ENCODE data around the gene KLHDC3.

Gene KLHDC3

DNA sequence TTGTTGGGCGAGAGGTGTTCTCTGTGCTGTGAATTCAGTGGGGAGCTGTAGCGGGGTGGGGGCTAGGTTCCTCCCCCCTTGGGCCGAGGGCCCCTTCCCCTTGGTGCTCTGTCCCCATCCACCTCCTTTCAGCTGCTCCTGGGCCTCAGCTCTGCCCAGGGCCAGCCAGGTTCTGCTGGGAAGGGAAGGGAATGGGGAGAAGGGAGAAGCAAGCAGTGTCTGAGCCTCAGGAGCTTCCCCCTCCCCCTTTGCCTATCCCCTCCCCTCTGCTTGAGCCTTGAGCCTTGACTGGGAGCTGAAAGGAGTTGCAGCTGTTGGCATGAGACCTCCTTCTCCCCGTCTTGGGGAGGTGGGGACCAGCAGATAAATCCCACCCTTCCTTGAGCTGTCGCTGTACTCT lies 6.8 kb downstream of the KLHDC3 start:
- no peak for DNase-seq
- Histone ChIP-seq H3K9me3 (ENCODE audit: control extremely low read depth in 1 of 5, control insufficient read depth in 4 of 5, insufficient read depth in 2 of 5, low read depth in 1 of 5, low read length in 4 of 5) (no peaks in the 10 kb centered on the region), H3K36me3 (ENCODE audit: control insufficient read depth in 4 of 4, insufficient read depth in 4 of 4, low read length in 3 of 4) (peaks cover 4 to 53% (median 37%) of the 10 kb centered on the region in 4 experiments), H3K27me3 (replicated peaks in 2 of 5; ENCODE audit: control insufficient read depth in 4 of 5, insufficient read depth in 5 of 5, low read length in 4 of 5) (no peaks in the 10 kb centered on the region), H3K4me3 (ENCODE audit: control insufficient read depth in 1 of 7, extremely low read depth in 1 of 7, insufficient read depth in 4 of 7, low read depth in 2 of 7, low read length in 6 of 7) (peak overlapping the region; percentile 89 to 100 (median 95)), H3K27ac (ENCODE audit: insufficient read depth in 1 of 2, low read depth in 1 of 2, low read length in 2 of 2, poor library complexity in 1 of 2, severe bottlenecking in 2 of 2) (peak overlapping the region in 1 of 2 experiments; percentile 81), H3K4me1 (ENCODE audit: control extremely low read depth in 1 of 4, control insufficient read depth in 4 of 4, insufficient read depth in 4 of 4, low read length in 3 of 4) (peaks cover 0 to 25% (median 23%) of the 10 kb centered on the region in 4 experiments)
- ChIA-PET CTCF (interaction anchor here (0.7 to 2.0 kb wide), 4 partner anchors 9 to 123 kb away, joined by 3 to 5 read pairs (median 3); partner anchors contain the start of gene PEX6), POLR2A (interaction anchor here (0.5 kb wide), 1 partner anchor 106 kb away, joined by 3 read pairs; no protein-coding TSS in a partner anchor)
- WGBS (ENCODE audit: insufficient coverage): 100% methylated on average over 1 of the region's 5 CpGs

DNA sequence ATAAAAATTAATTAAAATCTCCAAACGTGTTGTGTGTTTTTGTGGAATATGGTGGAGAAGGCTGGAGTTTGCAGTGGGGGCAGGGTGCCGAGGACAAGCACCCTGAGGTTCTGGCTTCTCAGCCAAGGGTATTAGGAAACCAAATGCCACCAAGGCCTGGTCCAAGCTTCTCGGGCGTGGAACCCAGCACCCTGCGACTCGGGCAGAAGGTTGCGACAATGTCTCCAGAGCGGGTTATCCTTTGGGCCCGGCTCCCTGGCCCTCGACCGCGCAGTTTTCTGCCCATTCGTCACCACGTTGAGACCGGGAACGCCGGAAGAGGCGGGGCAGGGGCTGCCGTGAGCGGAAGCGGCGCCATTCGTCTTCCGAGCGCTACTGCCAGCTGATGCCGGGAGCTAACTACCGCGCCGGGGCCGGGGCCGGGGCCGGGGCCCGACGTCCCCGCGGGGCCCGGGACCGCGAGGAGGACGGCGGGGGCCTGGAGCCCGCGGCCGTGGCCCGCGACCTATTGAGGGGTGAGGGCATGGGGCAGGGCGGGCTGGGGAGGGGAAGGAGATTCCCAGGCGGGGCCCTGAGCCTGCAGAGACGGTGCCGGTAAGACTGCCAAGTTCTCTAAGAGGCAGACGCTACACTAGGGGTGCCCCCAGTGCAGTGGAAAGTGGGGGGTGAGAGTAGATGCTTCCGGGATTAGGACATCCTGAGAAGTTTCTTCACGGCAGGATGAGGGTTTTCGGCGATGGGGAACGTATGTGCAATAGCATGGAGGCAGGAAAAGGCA lies 7.4 kb downstream of the KLHDC3 start, which contains the start of gene RRP36:
Gene RRP36 (plus strand): TSS at position 354 of the 778 bp plus-strand sequence. CDS start 32 bp downstream, at position 386.
- H3K9me3 ChIP-seq (ENCODE audit: control extremely low read depth in 1 of 5, control insufficient read depth in 4 of 5, insufficient read depth in 2 of 5, low read depth in 1 of 5, low read length in 4 of 5): no peaks in the 10 kb centered on the region
- peak; percentile 31 to 49 (median 40) for DNase-seq
- peak within 1 kb of the TSS; percentile 28 to 81 for H3K27ac ChIP-seq (ENCODE audit: insufficient read depth in 1 of 2, low read depth in 1 of 2, low read length in 2 of 2, poor library complexity in 1 of 2, severe bottlenecking in 2 of 2)
- WGBS (ENCODE audit: insufficient coverage): under 1% methylated on average over 55 of the region's 56 CpGs
- H3K36me3 ChIP-seq (ENCODE audit: control insufficient read depth in 4 of 4, insufficient read depth in 4 of 4, low read length in 3 of 4): peaks cover 4 to 59% (median 43%) of the 10 kb centered on the region in 4 experiments
- ChIA-PET CTCF (interaction anchor here (0.7 to 2.0 kb wide), 5 partner anchors 8 to 123 kb away, joined by 3 to 5 read pairs (median 3); partner anchors contain the start of gene PEX6), POLR2A (no interaction called here)
- H3K4me1 ChIP-seq (ENCODE audit: control extremely low read depth in 1 of 4, control insufficient read depth in 4 of 4, insufficient read depth in 4 of 4, low read length in 3 of 4): peaks cover 0 to 19% (median 18%) of the 10 kb centered on the region in 4 experiments
- H3K4me3 ChIP-seq (ENCODE audit: control insufficient read depth in 1 of 7, extremely low read depth in 1 of 7, insufficient read depth in 4 of 7, low read depth in 2 of 7, low read length in 6 of 7): peak within 1 kb of the TSS; percentile 89 to 100 (median 95)
- H3K27me3 ChIP-seq (replicated peaks in 2 of 5; ENCODE audit: control insufficient read depth in 4 of 5, insufficient read depth in 5 of 5, low read length in 4 of 5): no peaks in the 10 kb centered on the region

DNA sequence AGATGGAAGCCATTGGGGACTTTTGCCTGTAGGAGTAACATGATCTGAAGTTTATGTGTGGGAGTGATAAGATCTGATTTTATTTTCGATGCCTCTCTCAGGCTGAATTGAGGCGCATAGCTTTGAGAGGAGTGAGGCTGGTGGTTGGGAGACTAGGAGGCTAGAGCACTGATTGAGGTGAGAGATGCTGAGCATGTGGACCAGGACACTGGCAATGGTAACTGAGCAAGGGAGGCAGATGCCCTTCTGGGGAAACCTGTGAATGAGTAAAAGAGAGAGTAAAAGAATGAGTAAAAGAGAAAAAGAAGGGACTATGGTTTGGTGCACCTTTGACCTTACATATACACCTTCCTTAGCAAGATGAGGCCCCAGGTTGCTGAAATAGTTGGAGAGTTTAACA lies 10.4 kb downstream of the KLHDC3 start:
- no peak for DNase-seq
- Histone ChIP-seq H3K9me3 (ENCODE audit: control extremely low read depth in 1 of 5, control insufficient read depth in 4 of 5, insufficient read depth in 2 of 5, low read depth in 1 of 5, low read length in 4 of 5) (no peaks in the 10 kb centered on the region), H3K36me3 (ENCODE audit: control insufficient read depth in 4 of 4, insufficient read depth in 4 of 4, low read length in 3 of 4) (peaks cover 11 to 61% (median 42%) of the 10 kb centered on the region in 4 experiments), H3K4me1 (ENCODE audit: control extremely low read depth in 1 of 4, control insufficient read depth in 4 of 4, insufficient read depth in 4 of 4, low read length in 3 of 4) (peaks cover 0 to 19% (median 15%) of the 10 kb centered on the region in 4 experiments), H3K27ac (ENCODE audit: insufficient read depth in 1 of 2, low read depth in 1 of 2, low read length in 2 of 2, poor library complexity in 1 of 2, severe bottlenecking in 2 of 2) (no peak overlapping the region), H3K27me3 (replicated peaks in 2 of 5; ENCODE audit: control insufficient read depth in 4 of 5, insufficient read depth in 5 of 5, low read length in 4 of 5) (no peaks in the 10 kb centered on the region), H3K4me3 (ENCODE audit: control insufficient read depth in 1 of 7, extremely low read depth in 1 of 7, insufficient read depth in 4 of 7, low read depth in 2 of 7, low read length in 6 of 7) (no peak overlapping the region)
- ChIA-PET CTCF (interaction anchor here (0.9 to 2.7 kb wide), 4 partner anchors 9 to 29 kb away, joined by 3 to 8 read pairs (median 4); partner anchors contain the start of genes KLHDC3 and MEA1), POLR2A (no interaction called here)
- 96% methylated on average over 2 of the region's 2 CpGs for WGBS (ENCODE audit: insufficient coverage)

DNA sequence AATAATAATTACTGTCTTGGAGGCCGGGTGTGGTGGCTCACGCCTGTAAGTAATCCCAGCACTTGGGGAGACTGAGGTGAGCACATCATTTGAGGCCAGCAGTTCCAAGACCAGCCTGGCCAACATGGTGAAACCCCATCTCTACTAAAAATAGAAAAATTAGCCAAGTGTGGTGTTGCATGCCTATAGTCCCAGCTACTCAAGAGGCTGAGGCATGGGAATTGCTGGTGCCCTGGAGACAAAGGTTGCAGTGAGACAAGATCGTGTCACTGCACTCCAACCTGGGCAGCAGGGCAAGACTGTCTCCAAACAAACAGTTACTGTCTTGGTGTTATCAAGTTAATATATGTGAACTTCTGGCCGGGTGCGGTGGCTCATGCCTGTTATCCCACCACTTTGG lies 12.3 kb downstream of the KLHDC3 start:
- Histone ChIP-seq H3K4me1 (ENCODE audit: control extremely low read depth in 1 of 4, control insufficient read depth in 4 of 4, insufficient read depth in 4 of 4, low read length in 3 of 4) (peaks cover 0 to 10% (median 8%) of the 10 kb centered on the region in 4 experiments), H3K9me3 (ENCODE audit: control extremely low read depth in 1 of 5, control insufficient read depth in 4 of 5, insufficient read depth in 2 of 5, low read depth in 1 of 5, low read length in 4 of 5) (no peaks in the 10 kb centered on the region), H3K27ac (ENCODE audit: insufficient read depth in 1 of 2, low read depth in 1 of 2, low read length in 2 of 2, poor library complexity in 1 of 2, severe bottlenecking in 2 of 2) (no peak overlapping the region), H3K4me3 (ENCODE audit: control insufficient read depth in 1 of 7, extremely low read depth in 1 of 7, insufficient read depth in 4 of 7, low read depth in 2 of 7, low read length in 6 of 7) (no peak overlapping the region), H3K27me3 (replicated peaks in 2 of 5; ENCODE audit: control insufficient read depth in 4 of 5, insufficient read depth in 5 of 5, low read length in 4 of 5) (no peaks in the 10 kb centered on the region), H3K36me3 (ENCODE audit: control insufficient read depth in 4 of 4, insufficient read depth in 4 of 4, low read length in 3 of 4) (peaks cover 14 to 59% (median 42%) of the 10 kb centered on the region in 4 experiments)
- WGBS (ENCODE audit: insufficient coverage): 100% methylated on average over 5 of the region's 5 CpGs
- ChIA-PET CTCF (interaction anchor here (0.8 to 2.7 kb wide), 2 partner anchors 9 to 11 kb away, joined by 3 to 8 read pairs; partner anchors contain the start of genes KLHDC3 and MEA1), POLR2A (no interaction called here)
- DNase-seq: no peak

DNA sequence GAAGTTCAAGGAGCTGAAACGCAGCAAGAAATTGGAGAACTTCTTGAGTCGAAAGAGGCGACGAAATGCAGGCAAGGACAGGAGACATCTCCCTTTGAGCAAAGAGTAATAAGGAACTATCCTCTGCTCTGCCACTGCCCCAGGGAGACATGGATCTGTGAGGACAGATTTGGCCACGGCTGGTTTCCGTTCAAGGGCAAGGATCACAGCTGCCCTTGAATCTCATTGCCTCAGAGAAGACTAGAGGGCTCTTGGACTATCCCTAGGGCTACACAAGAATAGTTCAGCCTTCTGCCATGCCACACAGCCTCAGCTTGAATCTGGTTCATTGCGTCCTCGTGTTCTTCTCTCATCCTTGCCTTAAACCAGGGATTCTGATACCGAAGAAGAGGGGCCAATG lies 15.1 kb downstream of the KLHDC3 start:
- Histone ChIP-seq H3K27me3 (replicated peaks in 2 of 5; ENCODE audit: control insufficient read depth in 4 of 5, insufficient read depth in 5 of 5, low read length in 4 of 5) (no peaks in the 10 kb centered on the region), H3K4me3 (ENCODE audit: control insufficient read depth in 1 of 7, extremely low read depth in 1 of 7, insufficient read depth in 4 of 7, low read depth in 2 of 7, low read length in 6 of 7) (no peak overlapping the region), H3K27ac (ENCODE audit: insufficient read depth in 1 of 2, low read depth in 1 of 2, low read length in 2 of 2, poor library complexity in 1 of 2, severe bottlenecking in 2 of 2) (no peak overlapping the region), H3K4me1 (ENCODE audit: control extremely low read depth in 1 of 4, control insufficient read depth in 4 of 4, insufficient read depth in 4 of 4, low read length in 3 of 4) (no peaks in the 10 kb centered on the region), H3K36me3 (ENCODE audit: control insufficient read depth in 4 of 4, insufficient read depth in 4 of 4, low read length in 3 of 4) (peaks cover 14 to 74% (median 57%) of the 10 kb centered on the region in 4 experiments), H3K9me3 (ENCODE audit: control extremely low read depth in 1 of 5, control insufficient read depth in 4 of 5, insufficient read depth in 2 of 5, low read depth in 1 of 5, low read length in 4 of 5) (no peaks in the 10 kb centered on the region)
- no peak for DNase-seq
- ChIA-PET CTCF (interaction anchor here (1.6 kb wide), 1 partner anchor 8 kb away, joined by 3 read pairs; the partner anchor contains the start of gene RRP36), POLR2A (no interaction called here)
- WGBS (ENCODE audit: insufficient coverage): 97% methylated on average over 9 of the region's 9 CpGs

DNA sequence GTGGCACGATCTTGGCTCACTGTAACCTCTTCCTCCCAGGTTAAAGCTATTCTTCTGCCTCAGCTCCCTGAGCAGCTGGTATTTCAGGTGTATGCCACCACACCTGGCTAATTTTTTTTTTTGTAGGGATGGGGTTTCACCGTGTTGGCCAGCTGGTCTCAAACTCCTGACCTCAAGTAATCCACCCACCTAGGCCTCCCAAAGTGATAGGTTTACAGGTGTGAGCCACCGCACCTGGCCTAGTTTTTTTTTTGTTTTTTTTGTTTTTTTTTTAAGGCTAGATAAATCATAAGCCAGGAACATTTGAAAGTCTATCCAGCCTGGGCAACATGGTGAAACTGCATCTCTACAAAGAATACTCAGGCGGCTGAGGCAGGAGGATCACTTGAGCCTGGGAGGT lies 18.3 kb downstream of the KLHDC3 start:
- CTCF ChIA-PET: no interaction called here

More for the DNA sequence above, 18.3 kb downstream of the KLHDC3 start:
- no peaks in the 10 kb centered on the region for H3K9me3 ChIP-seq (ENCODE audit: control extremely low read depth in 1 of 5, control insufficient read depth in 4 of 5, insufficient read depth in 2 of 5, low read depth in 1 of 5, low read length in 4 of 5)
- H3K27ac ChIP-seq (ENCODE audit: insufficient read depth in 1 of 2, low read depth in 1 of 2, low read length in 2 of 2, poor library complexity in 1 of 2, severe bottlenecking in 2 of 2): no peak overlapping the region
- H3K4me3 ChIP-seq (ENCODE audit: control insufficient read depth in 1 of 7, extremely low read depth in 1 of 7, insufficient read depth in 4 of 7, low read depth in 2 of 7, low read length in 6 of 7): no peak overlapping the region
- WGBS (ENCODE audit: insufficient coverage): 100% methylated on average over 3 of the region's 4 CpGs
- POLR2A ChIA-PET: interaction anchor here (0.6 kb wide), 2 partner anchors 43 to 138 kb away, joined by 3 read pairs; no protein-coding TSS in a partner anchor
- H3K4me1 ChIP-seq (ENCODE audit: control extremely low read depth in 1 of 4, control insufficient read depth in 4 of 4, insufficient read depth in 4 of 4, low read length in 3 of 4): no peaks in the 10 kb centered on the region
- H3K27me3 ChIP-seq (replicated peaks in 2 of 5; ENCODE audit: control insufficient read depth in 4 of 5, insufficient read depth in 5 of 5, low read length in 4 of 5): no peaks in the 10 kb centered on the region
- no peak for DNase-seq
- H3K36me3 ChIP-seq (ENCODE audit: control insufficient read depth in 4 of 4, insufficient read depth in 4 of 4, low read length in 3 of 4): peaks cover 13 to 70% (median 49%) of the 10 kb centered on the region in 4 experiments
